Suprapubic skin (tissue), 4 donors: Measurements from ENCODE around the gene ANKRD42.

Experiments
- CTCF ChIP-seq, 2 donors: fragments of 200-600 bp in 1 of 2; fragments of 450-650 bp in 1 of 2; sonication (generic) in 1 of 2; IDR thresholded peaks; one replicate each; pipeline ENCODE4 v1.5.1; 2016 to 2019; ENCODE audit warnings: antibody characterized with exemption in 2 of 2, mild to moderate bottlenecking in 1 of 2, moderate library complexity in 1 of 2
- EP300 ChIP-seq: sonication (generic); formaldehyde crosslinking; IDR thresholded peaks from one replicate; pipeline ENCODE4 v1.6.1; 2017; ENCODE audit warnings: antibody characterized with exemption
- POLR2A ChIP-seq, 2 donors: fragments of 450-650 bp; IDR thresholded peaks; one replicate each; pipeline ENCODE4 v1.6.1; 2017; ENCODE audit warnings: antibody characterized with exemption in 2 of 2, mild to moderate bottlenecking in 2 of 2, moderate library complexity in 2 of 2
- POLR2AphosphoS5 ChIP-seq, 3 donors: sonication (generic); formaldehyde crosslinking; IDR thresholded peaks; one replicate each; pipeline ENCODE4 v1.6.1; 2017; ENCODE audit warnings: antibody characterized with exemption in 3 of 3

GRCh38 chr11:83195143-83195466, 1.6 kb downstream of the ANKRD42 start:
- TF ChIP-seq CTCF (IDR thresholded peaks at IDR 0.05) = no peak
- TF ChIP-seq POLR2A (IDR thresholded peaks at IDR 0.05) = no peak
- no peak for TF ChIP-seq EP300
- TF ChIP-seq POLR2AphosphoS5 (IDR thresholded peaks at IDR 0.05) = no peak
